ENCODE data around the gene PECR. TPM values are rescaled to one million over a fixed set of nuclear protein-coding genes. Genes with fewer than 3 reads are reported as not detected.

Gene PECR
- total and polyA plus RNA-seq, 12 donors = 5.3 to 22.2 (median 10.7) TPM

- Histone ChIP-seq H3K27me3 (no peaks in the 10 kb centered on the region), H3K4me3 (no peak overlapping the region), H3K4me1 (replicated peaks in 1 of 2) (peaks cover 0 to 6% of the 10 kb centered on the region in 2 donors), H3K9me3 (replicated peaks in 1 of 3) (no peaks in the 10 kb centered on the region), H3K36me3 (replicated peaks in 1 of 2) (no peaks in the 10 kb centered on the region), H3K27ac (no peak overlapping the region)
- intact Hi-C loops (cut with DNase I) = loop anchor here in 1 of 2 donors (10.0 kb wide), 1 partner anchor 61 kb away; no protein-coding TSS in a partner anchor
- no peak for DNase-seq
- 80 to 88% (median 82%) methylated on average over 5 of the region's 5 CpGs for WGBS, 4 donors
- TF ChIP-seq POLR2A (IDR thresholded peaks at IDR 0.05) = no peak
- no peak for TF ChIP-seq CTCF (IDR thresholded peaks at IDR 0.05)
Measured at GRCh38 chr2:216015722-216016464, 65.7 kb downstream of the PECR start.

- Histone ChIP-seq H3K27ac (no peak overlapping the region), H3K4me1 (replicated peaks in 1 of 2) (peaks cover 0 to 6% of the 10 kb centered on the region in 2 donors), H3K27me3 (no peaks in the 10 kb centered on the region), H3K4me3 (no peak overlapping the region), H3K36me3 (replicated peaks in 1 of 2) (no peaks in the 10 kb centered on the region), H3K9me3 (replicated peaks in 1 of 3) (no peaks in the 10 kb centered on the region)
- intact Hi-C loops (cut with DNase I) = loop anchor here (5.0 to 10.0 kb wide), 2 partner anchors 60 to 63 kb away; no protein-coding TSS in a partner anchor
- no peak for TF ChIP-seq CTCF (IDR thresholded peaks at IDR 0.05)
- TF ChIP-seq POLR2A (IDR thresholded peaks at IDR 0.05) = no peak
- DNase-seq = no peak
- 93 to 96% (median 93%) methylated on average over 23 of the region's 23 CpGs for WGBS, 4 donors
Measured at GRCh38 chr2:216014986-216015385, 66.6 kb downstream of the PECR start.

- no peak overlapping the region for H3K27ac ChIP-seq
- peaks cover 0 to 6% of the 10 kb centered on the region in 2 donors for H3K4me1 ChIP-seq (replicated peaks in 1 of 2)
- no peak for TF ChIP-seq POLR2A (IDR thresholded peaks at IDR 0.05)
- no peak for TF ChIP-seq CTCF (IDR thresholded peaks at IDR 0.05)
- no peaks in the 10 kb centered on the region for H3K36me3 ChIP-seq (replicated peaks in 1 of 2)
- DNase-seq = no peak
- no peak overlapping the region for H3K4me3 ChIP-seq
- no peaks in the 10 kb centered on the region for H3K27me3 ChIP-seq
- H3K9me3 ChIP-seq (replicated peaks in 1 of 3) = no peaks in the 10 kb centered on the region
- WGBS, 4 donors = 87 to 93% (median 88%) methylated on average over 8 of the region's 8 CpGs
- intact Hi-C loops (cut with DNase I) = loop anchor here (5.0 to 10.0 kb wide), 2 partner anchors 59 to 62 kb away; no protein-coding TSS in a partner anchor
Measured at GRCh38 chr2:216014006-216014405, 67.6 kb downstream of the PECR start.

GRCh38 chr2:216013080-216013909, 68.3 kb downstream of the PECR start, which contains the start of gene MREG:
Gene MREG, minus strand, starts transcription at chr2:216013551. Its CDS starts 224 bp downstream, at chr2:216013327.
- no peaks in the 10 kb centered on the region for H3K36me3 ChIP-seq (replicated peaks in 1 of 2)
- H3K9me3 ChIP-seq (replicated peaks in 1 of 3) = no peaks in the 10 kb centered on the region
- TF ChIP-seq CTCF (IDR thresholded peaks at IDR 0.05) (peak; percentile 23 to 67 (median 47)), POLR2A (IDR thresholded peaks at IDR 0.05) (peak in 1 of 2 donors; percentile 18)
- H3K4me3 ChIP-seq = peak within 1 kb of the TSS in 3 of 4 donors; percentile 37 to 76 (median 45)
- peaks cover 0 to 6% of the 10 kb centered on the region in 2 donors for H3K4me1 ChIP-seq (replicated peaks in 1 of 2)
- intact Hi-C loops (cut with DNase I) = loop anchor here (5.0 to 10.0 kb wide), 2 partner anchors 58 to 61 kb away; no protein-coding TSS in a partner anchor
- peak within 1 kb of the TSS in 2 of 5 donors; percentile 58 to 71 for H3K27ac ChIP-seq
- WGBS, 4 donors = 0 to 2% (median 0%) methylated on average over 11 to 70 of the region's 70 CpGs
- H3K27me3 ChIP-seq = no peaks in the 10 kb centered on the region
- DNase-seq = peak; percentile 78 to 89 (median 82)
